GM10266 (cell line): ENCODE data around the gene EIF4G1.

ENCODE experiments used
- DNase-seq: peaks from one replicate; pipeline ENCODE4 v3.0.0; 2012; ENCODE audit errors: extremely low spot score
- TF ChIP-seq, protein P1 (sequence below): IDR thresholded peaks from 2 replicates; pipeline ENCODE4 v1.5.1; 2012; ENCODE audit warnings: mild to moderate bottlenecking, low read depth; ENCODE audit not compliant: control insufficient read depth, insufficient read depth; ENCODE audit errors: missing control alignments

The EIF4G1 gene

DNA sequence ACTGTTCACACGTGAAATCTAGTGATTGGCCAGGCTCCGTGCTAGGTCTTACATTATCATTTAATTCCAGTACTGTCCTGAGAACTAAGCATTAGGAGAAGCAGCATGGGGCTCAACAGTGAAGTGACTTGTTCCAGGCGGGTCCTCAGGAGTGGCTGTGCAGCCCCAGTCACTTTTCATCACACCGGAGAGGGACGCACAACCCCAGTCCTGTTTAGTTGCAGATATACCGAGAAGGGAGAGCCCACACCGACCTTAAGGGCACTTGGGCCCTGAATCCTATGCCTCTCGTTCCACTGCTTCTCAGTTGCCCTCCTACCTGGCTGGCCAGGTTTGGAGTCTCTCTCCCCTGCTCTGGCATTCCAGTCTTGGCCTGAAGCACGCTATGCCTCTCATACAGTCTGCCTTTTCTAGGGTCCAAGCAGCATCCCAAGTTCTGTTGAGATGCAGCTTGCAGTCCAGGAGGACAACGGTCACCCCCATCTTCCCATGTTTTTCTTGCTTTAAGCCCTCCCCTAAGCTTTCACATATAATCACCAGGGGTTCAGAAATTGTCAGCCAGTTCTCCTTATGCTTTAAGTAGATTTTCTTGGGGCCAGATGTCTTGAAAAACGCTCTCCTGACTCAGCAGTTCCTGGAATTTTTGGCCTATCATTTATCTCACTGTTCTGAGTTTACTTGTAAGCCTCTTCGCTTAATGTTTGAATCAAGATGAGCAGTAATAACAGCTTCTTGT lies 33.1 kb downstream of the EIF4G1 start:
- TF ChIP-seq, protein P1, sequence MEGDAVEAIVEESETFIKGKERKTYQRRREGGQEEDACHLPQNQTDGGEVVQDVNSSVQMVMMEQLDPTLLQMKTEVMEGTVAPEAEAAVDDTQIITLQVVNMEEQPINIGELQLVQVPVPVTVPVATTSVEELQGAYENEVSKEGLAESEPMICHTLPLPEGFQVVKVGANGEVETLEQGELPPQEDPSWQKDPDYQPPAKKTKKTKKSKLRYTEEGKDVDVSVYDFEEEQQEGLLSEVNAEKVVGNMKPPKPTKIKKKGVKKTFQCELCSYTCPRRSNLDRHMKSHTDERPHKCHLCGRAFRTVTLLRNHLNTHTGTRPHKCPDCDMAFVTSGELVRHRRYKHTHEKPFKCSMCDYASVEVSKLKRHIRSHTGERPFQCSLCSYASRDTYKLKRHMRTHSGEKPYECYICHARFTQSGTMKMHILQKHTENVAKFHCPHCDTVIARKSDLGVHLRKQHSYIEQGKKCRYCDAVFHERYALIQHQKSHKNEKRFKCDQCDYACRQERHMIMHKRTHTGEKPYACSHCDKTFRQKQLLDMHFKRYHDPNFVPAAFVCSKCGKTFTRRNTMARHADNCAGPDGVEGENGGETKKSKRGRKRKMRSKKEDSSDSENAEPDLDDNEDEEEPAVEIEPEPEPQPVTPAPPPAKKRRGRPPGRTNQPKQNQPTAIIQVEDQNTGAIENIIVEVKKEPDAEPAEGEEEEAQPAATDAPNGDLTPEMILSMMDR: no peak
- DNase-seq: no peak

DNA sequence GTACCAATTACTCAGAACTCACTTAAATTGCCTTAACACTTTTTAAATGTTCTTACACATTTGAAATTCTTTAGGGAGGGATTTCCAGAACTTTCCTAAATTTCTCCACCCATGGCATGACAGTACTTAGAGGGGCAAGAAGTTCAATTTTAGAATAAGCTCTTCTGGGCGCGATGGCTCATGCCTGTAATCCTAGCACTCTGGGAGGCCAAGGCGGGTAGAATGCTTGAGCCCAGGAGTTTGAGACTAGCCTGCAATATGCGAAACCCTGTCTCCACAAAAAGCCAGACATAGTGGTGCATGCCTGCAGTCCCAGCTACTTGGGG lies 33.6 kb downstream of the EIF4G1 start:
- TF ChIP-seq, protein P1: no peak
- DNase-seq: no peak

GRCh38 chr3:184349563-184350470 lies 35.4 kb downstream of the EIF4G1 start:
- TF ChIP-seq, protein P1: no peak
- DNase-seq: no peak

DNA sequence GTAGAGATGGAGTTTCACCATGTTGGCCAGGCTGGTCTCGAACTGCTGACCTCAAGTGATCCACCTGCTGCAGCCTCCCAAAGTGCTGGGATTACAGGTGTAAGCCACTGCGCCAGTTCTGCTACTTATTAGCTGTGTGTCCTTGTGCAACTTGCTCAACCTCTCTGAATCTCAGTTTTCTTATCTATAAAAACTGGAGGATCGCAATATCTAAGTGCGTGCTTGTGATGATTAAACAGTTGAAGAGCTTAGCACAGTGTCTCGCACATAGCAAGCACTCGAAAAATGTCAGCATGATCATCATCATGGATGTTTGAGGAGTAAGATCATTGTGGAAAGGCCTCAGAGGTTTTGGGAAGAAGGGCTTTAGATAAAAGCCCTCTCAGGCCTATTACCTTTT lies 36.2 kb downstream of the EIF4G1 start:
- TF ChIP-seq, protein P1: no peak
- DNase-seq: no peak

- TF ChIP-seq, protein P1: no peak
- no peak for DNase-seq
Measured at GRCh38 chr3:184351511-184352148, 37.2 kb downstream of the EIF4G1 start.

GRCh38 chr3:184352149-184352785 lies 37.9 kb downstream of the EIF4G1 start:
- TF ChIP-seq, protein P1: no peak
- no peak for DNase-seq
